Measurements from ENCODE around the gene PDCD2L.

GRCh38 chr19:34365463-34366401 is 38.5 kb upstream of the PDCD2L start:
- TF ChIP-seq, protein P1, sequence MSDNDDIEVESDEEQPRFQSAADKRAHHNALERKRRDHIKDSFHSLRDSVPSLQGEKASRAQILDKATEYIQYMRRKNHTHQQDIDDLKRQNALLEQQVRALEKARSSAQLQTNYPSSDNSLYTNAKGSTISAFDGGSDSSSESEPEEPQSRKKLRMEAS (CRISPR knock-in tag; IDR thresholded peaks at IDR 0.05), result no peak
- TF ChIP-seq CTCF (IDR thresholded peaks at IDR 0.05), result no peak
- TF ChIP-seq CREB1 (CRISPR knock-in tag; IDR thresholded peaks at IDR 0.05), result no peak
- no peak for TF ChIP-seq TEAD4 (CRISPR knock-in tag; IDR thresholded peaks at IDR 0.05)
- no peak for TF ChIP-seq MYBL2 (CRISPR knock-in tag; IDR thresholded peaks at IDR 0.05)
- no peak for TF ChIP-seq SP1 (CRISPR knock-in tag; conservative IDR thresholded peaks at IDR 0.05)
- no peak for TF ChIP-seq EMX1 (CRISPR knock-in tag; IDR thresholded peaks at IDR 0.05)
- TF ChIP-seq, protein P2, sequence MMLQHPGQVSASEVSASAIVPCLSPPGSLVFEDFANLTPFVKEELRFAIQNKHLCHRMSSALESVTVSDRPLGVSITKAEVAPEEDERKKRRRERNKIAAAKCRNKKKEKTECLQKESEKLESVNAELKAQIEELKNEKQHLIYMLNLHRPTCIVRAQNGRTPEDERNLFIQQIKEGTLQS (CRISPR knock-in tag; conservative IDR thresholded peaks at IDR 0.05), result no peak
- TF ChIP-seq USF2 (CRISPR knock-in tag; IDR thresholded peaks at IDR 0.05), result no peak
- TF ChIP-seq, protein P3, sequence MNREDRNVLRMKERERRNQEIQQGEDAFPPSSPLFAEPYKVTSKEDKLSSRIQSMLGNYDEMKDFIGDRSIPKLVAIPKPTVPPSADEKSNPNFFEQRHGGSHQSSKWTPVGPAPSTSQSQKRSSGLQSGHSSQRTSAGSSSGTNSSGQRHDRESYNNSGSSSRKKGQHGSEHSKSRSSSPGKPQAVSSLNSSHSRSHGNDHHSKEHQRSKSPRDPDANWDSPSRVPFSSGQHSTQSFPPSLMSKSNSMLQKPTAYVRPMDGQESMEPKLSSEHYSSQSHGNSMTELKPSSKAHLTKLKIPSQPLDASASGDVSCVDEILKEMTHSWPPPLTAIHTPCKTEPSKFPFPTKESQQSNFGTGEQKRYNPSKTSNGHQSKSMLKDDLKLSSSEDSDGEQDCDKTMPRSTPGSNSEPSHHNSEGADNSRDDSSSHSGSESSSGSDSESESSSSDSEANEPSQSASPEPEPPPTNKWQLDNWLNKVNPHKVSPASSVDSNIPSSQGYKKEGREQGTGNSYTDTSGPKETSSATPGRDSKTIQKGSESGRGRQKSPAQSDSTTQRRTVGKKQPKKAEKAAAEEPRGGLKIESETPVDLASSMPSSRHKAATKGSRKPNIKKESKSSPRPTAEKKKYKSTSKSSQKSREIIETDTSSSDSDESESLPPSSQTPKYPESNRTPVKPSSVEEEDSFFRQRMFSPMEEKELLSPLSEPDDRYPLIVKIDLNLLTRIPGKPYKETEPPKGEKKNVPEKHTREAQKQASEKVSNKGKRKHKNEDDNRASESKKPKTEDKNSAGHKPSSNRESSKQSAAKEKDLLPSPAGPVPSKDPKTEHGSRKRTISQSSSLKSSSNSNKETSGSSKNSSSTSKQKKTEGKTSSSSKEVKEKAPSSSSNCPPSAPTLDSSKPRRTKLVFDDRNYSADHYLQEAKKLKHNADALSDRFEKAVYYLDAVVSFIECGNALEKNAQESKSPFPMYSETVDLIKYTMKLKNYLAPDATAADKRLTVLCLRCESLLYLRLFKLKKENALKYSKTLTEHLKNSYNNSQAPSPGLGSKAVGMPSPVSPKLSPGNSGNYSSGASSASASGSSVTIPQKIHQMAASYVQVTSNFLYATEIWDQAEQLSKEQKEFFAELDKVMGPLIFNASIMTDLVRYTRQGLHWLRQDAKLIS (CRISPR knock-in tag; IDR thresholded peaks at IDR 0.05; ENCODE audit: borderline replicate concordance), result no peak
- TF ChIP-seq NR3C1 (CRISPR knock-in tag; conservative IDR thresholded peaks at IDR 0.05; ENCODE audit: low read depth), result no peak

All from WTC11 (cell line).